Tibial nerve (tissue), 3 donors: Measurements from ENCODE around the gene POU6F2.

Experiments used
- POLR2A ChIP-seq, 2 donors: fragments of 450-650 bp; IDR thresholded peaks; one replicate each; pipeline ENCODE4 v1.6.1; 2017; ENCODE audit warnings: antibody characterized with exemption in 2 of 2, mild to moderate bottlenecking in 2 of 2, moderate library complexity in 2 of 2
- TF ChIP-seq, protein P1 (sequence below), 5 experiments: fragments of 200-600 bp in 3 of 5; fragments of 450-650 bp in 2 of 5; sonication (generic) in 3 of 5; IDR thresholded peaks; one replicate each; pipeline ENCODE4 v1.5.1; 2016 to 2019; ENCODE audit warnings: antibody characterized with exemption in 5 of 5, mild to moderate bottlenecking in 3 of 5, moderate library complexity in 2 of 5

DNA sequence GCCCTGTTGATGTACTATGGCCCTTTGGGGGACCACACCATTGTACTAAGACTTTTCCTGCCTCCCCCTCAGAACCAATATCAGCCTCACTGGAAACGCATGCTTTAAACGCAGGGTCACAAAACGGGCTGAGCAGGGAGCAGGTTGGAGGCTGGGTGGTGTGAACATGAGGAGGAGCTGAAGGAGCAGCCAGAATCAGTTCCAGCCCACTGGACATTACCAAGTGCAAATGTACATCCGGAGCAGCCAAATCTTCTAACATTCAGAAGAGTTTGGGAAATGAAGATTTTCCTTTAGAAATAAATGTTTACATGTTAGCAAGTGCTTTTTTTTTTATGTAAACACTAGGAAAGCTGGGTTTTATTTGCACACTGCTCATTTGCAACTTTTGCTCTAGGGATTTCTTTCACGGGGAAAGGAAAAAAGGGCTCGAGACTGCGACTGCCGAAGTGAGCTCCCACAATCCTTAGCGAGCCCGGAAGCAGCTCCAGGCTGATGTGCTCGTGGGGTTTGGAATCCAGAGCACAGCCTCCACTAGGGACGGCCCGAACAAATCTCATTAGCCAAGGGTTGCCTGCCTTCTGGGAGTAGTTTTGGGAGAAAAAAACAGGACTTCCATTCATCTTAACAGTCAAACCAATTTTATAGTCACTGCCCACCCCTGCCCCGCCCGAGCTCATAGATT is 480.5 kb downstream of the POU6F2 start:
- TF ChIP-seq POLR2A (IDR thresholded peaks at IDR 0.05), result no peak
- TF ChIP-seq, protein P1, sequence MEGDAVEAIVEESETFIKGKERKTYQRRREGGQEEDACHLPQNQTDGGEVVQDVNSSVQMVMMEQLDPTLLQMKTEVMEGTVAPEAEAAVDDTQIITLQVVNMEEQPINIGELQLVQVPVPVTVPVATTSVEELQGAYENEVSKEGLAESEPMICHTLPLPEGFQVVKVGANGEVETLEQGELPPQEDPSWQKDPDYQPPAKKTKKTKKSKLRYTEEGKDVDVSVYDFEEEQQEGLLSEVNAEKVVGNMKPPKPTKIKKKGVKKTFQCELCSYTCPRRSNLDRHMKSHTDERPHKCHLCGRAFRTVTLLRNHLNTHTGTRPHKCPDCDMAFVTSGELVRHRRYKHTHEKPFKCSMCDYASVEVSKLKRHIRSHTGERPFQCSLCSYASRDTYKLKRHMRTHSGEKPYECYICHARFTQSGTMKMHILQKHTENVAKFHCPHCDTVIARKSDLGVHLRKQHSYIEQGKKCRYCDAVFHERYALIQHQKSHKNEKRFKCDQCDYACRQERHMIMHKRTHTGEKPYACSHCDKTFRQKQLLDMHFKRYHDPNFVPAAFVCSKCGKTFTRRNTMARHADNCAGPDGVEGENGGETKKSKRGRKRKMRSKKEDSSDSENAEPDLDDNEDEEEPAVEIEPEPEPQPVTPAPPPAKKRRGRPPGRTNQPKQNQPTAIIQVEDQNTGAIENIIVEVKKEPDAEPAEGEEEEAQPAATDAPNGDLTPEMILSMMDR (IDR thresholded peaks at IDR 0.05), result no peak
